ENCODE results near the gene CTPS2. TPM values are rescaled to one million over a fixed set of nuclear protein-coding genes. Genes with fewer than 3 reads are reported as not detected.

Gene CTPS2
- total RNA-seq, 1 experiment from 2014 or later, result 9.6 TPM

DNA sequence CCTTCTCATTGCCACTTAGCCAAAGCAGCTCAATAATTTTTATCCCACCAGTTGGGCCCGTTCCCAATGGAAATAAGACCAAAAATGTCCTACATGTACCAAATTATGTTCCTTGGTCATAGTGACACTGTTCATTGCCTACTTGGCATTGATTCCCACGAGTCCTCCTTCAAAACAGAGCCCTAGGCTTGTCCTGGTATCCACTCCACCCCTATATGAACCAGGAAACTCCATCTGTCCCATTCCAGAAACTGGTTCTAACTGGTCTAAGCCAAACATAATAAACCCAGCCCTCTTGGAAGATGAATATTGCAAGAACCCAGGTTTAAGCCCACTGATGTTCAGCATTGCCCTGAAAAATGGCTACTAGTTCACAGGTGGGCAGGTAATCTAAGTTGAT, 93.4 kb downstream of the CTPS2 start:
- Histone ChIP-seq H3K4me2 (ENCODE audit: low read length) (no peak overlapping the region), H3K4me1 (ENCODE audit: control insufficient read depth in 1 of 2, insufficient read depth in 2 of 2, low read length in 2 of 2) (no peaks in the 10 kb centered on the region), H3K79me2 (ENCODE audit: insufficient read depth, low read length) (no peaks in the 10 kb centered on the region), H3K27ac (ENCODE audit: low read depth, low read length) (no peak overlapping the region), H2AFZ (ENCODE audit: low read depth, low read length, poor library complexity, severe bottlenecking) (no peak overlapping the region), H3K4me3 (replicated peaks in 1 of 2; ENCODE audit: low read depth in 1 of 2, low read length in 2 of 2) (no peak overlapping the region), H3K27me3 (ENCODE audit: insufficient read depth, low read length) (no peaks in the 10 kb centered on the region), H4K20me1 (ENCODE audit: insufficient read depth) (no peaks in the 10 kb centered on the region), H3K9me2 (ENCODE audit: insufficient read depth) (no peaks in the 10 kb centered on the region), H3K9ac (ENCODE audit: low read length) (no peak overlapping the region), H3K9me3 (ENCODE audit: control insufficient read depth in 1 of 2, insufficient read depth in 1 of 2, low read depth in 1 of 2, low read length in 2 of 2) (no peaks in the 10 kb centered on the region), H3K36me3 (ENCODE audit: control insufficient read depth in 1 of 2, insufficient read depth in 2 of 2, low read length in 2 of 2) (no peaks in the 10 kb centered on the region; a peak in 1 of 4 replicates)
- DNase-seq (ENCODE audit: low read depth, low spot score) (no peak), ATAC-seq (no peak)
- ChIA-PET CTCF (no interaction called here), POLR2A (no interaction called here), RAD21 (ENCODE audit: low non-redundant PET in 1 of 2, low total read pairs in 2 of 2, uncharacterized antibody in 2 of 2, unreplicated experiment in 2 of 2) (no interaction called here)
- intact Hi-C loops (cut with micrococcal nuclease), result no loop called here
- no TSS peak for BruUV-seq (replicated peaks)
- TF ChIP-seq, protein P1, sequence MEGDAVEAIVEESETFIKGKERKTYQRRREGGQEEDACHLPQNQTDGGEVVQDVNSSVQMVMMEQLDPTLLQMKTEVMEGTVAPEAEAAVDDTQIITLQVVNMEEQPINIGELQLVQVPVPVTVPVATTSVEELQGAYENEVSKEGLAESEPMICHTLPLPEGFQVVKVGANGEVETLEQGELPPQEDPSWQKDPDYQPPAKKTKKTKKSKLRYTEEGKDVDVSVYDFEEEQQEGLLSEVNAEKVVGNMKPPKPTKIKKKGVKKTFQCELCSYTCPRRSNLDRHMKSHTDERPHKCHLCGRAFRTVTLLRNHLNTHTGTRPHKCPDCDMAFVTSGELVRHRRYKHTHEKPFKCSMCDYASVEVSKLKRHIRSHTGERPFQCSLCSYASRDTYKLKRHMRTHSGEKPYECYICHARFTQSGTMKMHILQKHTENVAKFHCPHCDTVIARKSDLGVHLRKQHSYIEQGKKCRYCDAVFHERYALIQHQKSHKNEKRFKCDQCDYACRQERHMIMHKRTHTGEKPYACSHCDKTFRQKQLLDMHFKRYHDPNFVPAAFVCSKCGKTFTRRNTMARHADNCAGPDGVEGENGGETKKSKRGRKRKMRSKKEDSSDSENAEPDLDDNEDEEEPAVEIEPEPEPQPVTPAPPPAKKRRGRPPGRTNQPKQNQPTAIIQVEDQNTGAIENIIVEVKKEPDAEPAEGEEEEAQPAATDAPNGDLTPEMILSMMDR (IDR thresholded peaks at IDR 0.05 in 2 of 3, conservative IDR thresholded peaks at IDR 0.05 in 1 of 3; ENCODE audit: borderline replicate concordance in 1 of 3, insufficient read depth in 1 of 3, low read depth in 2 of 3, low read length in 2 of 3), result no peak
- TF ChIP-seq POLR2A (IDR thresholded peaks at IDR 0.05; ENCODE audit: borderline replicate concordance, extremely low read depth, insufficient read depth, insufficient read length) (no peak), REST (IDR thresholded peaks at IDR 0.05; ENCODE audit: low read depth) (no peak), SP1 (IDR thresholded peaks at IDR 0.05; ENCODE audit: low read depth) (no peak), MAX (IDR thresholded peaks at IDR 0.05) (no peak), ZNF274 (IDR thresholded peaks at IDR 0.05; ENCODE audit: low read depth, low read length) (no peak), SIN3A (IDR thresholded peaks at IDR 0.05; ENCODE audit: low read depth) (no peak), YY1 (IDR thresholded peaks at IDR 0.05; ENCODE audit: extremely low read depth, insufficient replicate concordance, low read depth, low read length) (no peak), JUND (IDR thresholded peaks at IDR 0.05) (no peak), EZH2 (IDR thresholded peaks at IDR 0.05) (no peak), ZFX (IDR thresholded peaks at IDR 0.05) (no peak)
- TF ChIP-seq, protein P2, sequence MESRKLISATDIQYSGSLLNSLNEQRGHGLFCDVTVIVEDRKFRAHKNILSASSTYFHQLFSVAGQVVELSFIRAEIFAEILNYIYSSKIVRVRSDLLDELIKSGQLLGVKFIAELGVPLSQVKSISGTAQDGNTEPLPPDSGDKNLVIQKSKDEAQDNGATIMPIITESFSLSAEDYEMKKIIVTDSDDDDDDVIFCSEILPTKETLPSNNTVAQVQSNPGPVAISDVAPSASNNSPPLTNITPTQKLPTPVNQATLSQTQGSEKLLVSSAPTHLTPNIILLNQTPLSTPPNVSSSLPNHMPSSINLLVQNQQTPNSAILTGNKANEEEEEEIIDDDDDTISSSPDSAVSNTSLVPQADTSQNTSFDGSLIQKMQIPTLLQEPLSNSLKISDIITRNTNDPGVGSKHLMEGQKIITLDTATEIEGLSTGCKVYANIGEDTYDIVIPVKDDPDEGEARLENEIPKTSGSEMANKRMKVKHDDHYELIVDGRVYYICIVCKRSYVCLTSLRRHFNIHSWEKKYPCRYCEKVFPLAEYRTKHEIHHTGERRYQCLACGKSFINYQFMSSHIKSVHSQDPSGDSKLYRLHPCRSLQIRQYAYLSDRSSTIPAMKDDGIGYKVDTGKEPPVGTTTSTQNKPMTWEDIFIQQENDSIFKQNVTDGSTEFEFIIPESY (IDR thresholded peaks at IDR 0.05; ENCODE audit: extremely low read depth, insufficient replicate concordance, low read length), result no peak

Data from HCT116 (cell line).